NCI-H128 (cell line): ENCODE data around the gene SEMG2.

ENCODE experiments used
- DNase-seq: peaks from one replicate; lab custom pipeline; 2025; ENCODE audit not compliant: unreplicated experiment; lab: John Stamatoyannopoulos, UW

SEMG2 gene

GRCh38 chr20:45229264-45230056 lies 8.3 kb downstream of the SEMG2 start:
- DNase-seq = no peak

- DNase-seq = no peak
Measured at GRCh38 chr20:45230631-45231030, 9.5 kb downstream of the SEMG2 start.

- no peak for DNase-seq
Measured at GRCh38 chr20:45235995-45236394, 14.8 kb downstream of the SEMG2 start.

GRCh38 chr20:45238139-45238538 lies 17.0 kb downstream of the SEMG2 start:
- DNase-seq = no peak

GRCh38 chr20:45246109-45246508 lies 24.9 kb downstream of the SEMG2 start:
- DNase-seq = no peak

- no peak for DNase-seq
Measured at GRCh38 chr20:45247865-45248264, 26.7 kb downstream of the SEMG2 start.

GRCh38 chr20:45248609-45249008 lies 27.4 kb downstream of the SEMG2 start:
- DNase-seq = no peak

GRCh38 chr20:45251884-45252560 lies 30.8 kb downstream of the SEMG2 start:
- DNase-seq = no peak

- no peak for DNase-seq
Measured at GRCh38 chr20:45253261-45253660, 32.1 kb downstream of the SEMG2 start.

GRCh38 chr20:45254383-45255262 lies 33.5 kb downstream of the SEMG2 start, which contains the start of gene SLPI:
Gene SLPI (minus strand): TSS chr20:45254564. CDS start chr20:45254543, 21 bp downstream.
- no peak for DNase-seq

- no peak for DNase-seq
Measured at GRCh38 chr20:45257161-45257560, 36.0 kb downstream of the SEMG2 start.

GRCh38 chr20:45257711-45258110 lies 36.5 kb downstream of the SEMG2 start:
- no peak for DNase-seq

- DNase-seq = no peak
Measured at GRCh38 chr20:45258259-45258658, 37.1 kb downstream of the SEMG2 start.

GRCh38 chr20:45258664-45259063 lies 37.5 kb downstream of the SEMG2 start:
- DNase-seq = no peak

GRCh38 chr20:45263556-45264266 lies 42.5 kb downstream of the SEMG2 start:
- DNase-seq = no peak

GRCh38 chr20:45266977-45267376 lies 45.8 kb downstream of the SEMG2 start:
- DNase-seq = no peak

- DNase-seq = no peak
Measured at GRCh38 chr20:45268531-45268930, 47.4 kb downstream of the SEMG2 start.

GRCh38 chr20:45269056-45269455 lies 47.9 kb downstream of the SEMG2 start:
- DNase-seq = no peak

- DNase-seq = no peak
Measured at GRCh38 chr20:45269754-45270270, 48.6 kb downstream of the SEMG2 start.
